HG02938 (cell line): Measurements from ENCODE around the gene FAM110C.

Experiments used
- ATAC-seq: cut with Tn5 transposase; IDR thresholded peaks from one replicate; pipeline ENCODE4 v1.9.1; 2021; ENCODE audit warnings: mild to moderate bottlenecking, moderate library complexity; ENCODE audit not compliant: unreplicated experiment

Gene FAM110C

DNA sequence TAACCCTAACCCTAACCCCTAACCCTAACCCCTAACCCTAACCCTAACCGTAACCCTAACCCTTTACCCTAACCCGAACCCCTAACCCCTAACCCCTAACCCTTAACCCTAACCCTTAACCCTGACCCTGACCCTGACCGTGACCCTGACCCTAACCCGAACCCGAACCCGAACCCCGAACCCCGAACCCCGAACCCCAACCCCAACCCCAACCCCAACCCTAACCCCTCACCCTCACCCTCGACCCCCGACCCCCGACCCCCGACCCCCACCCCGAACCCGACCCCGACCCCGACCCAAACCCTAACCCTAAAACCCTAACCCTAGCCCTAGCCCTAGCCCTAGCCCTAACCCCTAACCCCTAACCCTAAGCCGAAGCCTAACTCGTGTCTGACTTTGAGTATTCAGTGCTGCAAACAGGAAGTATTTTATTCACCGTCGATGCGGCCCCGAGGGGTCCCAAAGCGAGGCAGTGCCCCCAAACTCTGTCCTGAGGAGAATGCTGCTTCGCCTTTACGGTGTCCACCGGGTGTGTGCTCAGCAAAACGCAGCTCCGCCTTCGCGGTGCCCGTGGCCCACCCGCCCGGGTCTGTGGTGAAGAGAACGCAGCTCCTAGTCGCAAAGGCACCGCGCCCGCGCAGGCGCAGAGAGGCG, 36.0 kb downstream of the FAM110C start:
- ATAC-seq: no peak
